HL-60 (cell line): ENCODE data around the gene MAP3K8.

ENCODE experiments used
- POLR2AphosphoS5 ChIP-seq: IDR thresholded peaks from 2 replicates; pipeline ENCODE4 v1.6.1; 2012; ENCODE audit warnings: low read depth
- TF ChIP-seq, protein P1 (sequence below): IDR thresholded peaks from one replicate; pipeline ENCODE4 v1.5.1; 2011; ENCODE audit warnings: low read length, control low read depth, inconsistent platforms; ENCODE audit not compliant: insufficient read depth

DNA sequence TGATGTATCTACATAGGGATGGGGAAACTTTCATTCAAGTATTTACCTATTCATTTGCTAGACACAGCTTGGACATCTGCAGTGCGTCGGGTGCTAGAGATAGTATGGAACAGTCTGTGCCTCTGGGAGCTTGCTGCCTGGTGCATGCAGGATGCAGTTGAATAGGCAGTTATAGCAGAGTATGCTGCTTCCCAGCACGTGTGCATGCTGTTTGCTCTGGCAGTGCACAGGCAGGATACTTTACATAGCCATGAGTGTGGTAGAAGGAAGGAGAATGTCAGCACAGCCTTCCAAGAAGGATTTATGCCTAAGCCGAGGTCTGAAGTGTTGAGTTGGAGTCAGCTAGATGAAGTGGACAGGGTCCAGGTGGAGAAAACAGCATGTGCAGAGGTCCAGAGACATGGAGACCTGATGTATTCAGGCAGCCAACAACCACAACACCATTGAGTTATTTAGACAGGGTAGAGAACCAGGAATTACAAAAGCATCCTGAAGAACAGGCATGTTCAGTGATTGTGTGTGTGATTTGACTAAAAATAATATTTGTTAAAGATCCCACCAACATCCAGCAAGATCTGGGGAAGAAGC lies 8.1 kb downstream of the MAP3K8 start:
- TF ChIP-seq, protein P1, sequence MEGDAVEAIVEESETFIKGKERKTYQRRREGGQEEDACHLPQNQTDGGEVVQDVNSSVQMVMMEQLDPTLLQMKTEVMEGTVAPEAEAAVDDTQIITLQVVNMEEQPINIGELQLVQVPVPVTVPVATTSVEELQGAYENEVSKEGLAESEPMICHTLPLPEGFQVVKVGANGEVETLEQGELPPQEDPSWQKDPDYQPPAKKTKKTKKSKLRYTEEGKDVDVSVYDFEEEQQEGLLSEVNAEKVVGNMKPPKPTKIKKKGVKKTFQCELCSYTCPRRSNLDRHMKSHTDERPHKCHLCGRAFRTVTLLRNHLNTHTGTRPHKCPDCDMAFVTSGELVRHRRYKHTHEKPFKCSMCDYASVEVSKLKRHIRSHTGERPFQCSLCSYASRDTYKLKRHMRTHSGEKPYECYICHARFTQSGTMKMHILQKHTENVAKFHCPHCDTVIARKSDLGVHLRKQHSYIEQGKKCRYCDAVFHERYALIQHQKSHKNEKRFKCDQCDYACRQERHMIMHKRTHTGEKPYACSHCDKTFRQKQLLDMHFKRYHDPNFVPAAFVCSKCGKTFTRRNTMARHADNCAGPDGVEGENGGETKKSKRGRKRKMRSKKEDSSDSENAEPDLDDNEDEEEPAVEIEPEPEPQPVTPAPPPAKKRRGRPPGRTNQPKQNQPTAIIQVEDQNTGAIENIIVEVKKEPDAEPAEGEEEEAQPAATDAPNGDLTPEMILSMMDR: no peak
- peak; percentile 55; the same call in 1 of the 2 replicates for TF ChIP-seq POLR2AphosphoS5
